GM13976 (cell line): Measurements from ENCODE around the gene SH2D6.
"Not testable (repeated sequence)": the region's sequence is repeated elsewhere in the genome, so short reads cannot be mapped to it uniquely, and the experiment has no call there.

Source experiments
- DNase-seq: peaks from one replicate; pipeline ENCODE4 v3.0.0; 2012; ENCODE audit warnings: low spot score
- CTCF ChIP-seq: IDR thresholded peaks from 2 replicates; pipeline ENCODE4 v1.5.1; 2012; ENCODE audit warnings: borderline replicate concordance, mild to moderate bottlenecking; ENCODE audit not compliant: insufficient read depth; ENCODE audit errors: extremely low read depth, missing control alignments, control extremely low read depth
- in situ Hi-C: fragments of 300-500 bp; cut with MboI; formaldehyde crosslinking; loops from one replicate; pipeline ENCODE4 v1.12.0; 2022; ENCODE audit warnings: low sequenced_read_pairs, mixed read lengths, inconsistent platforms; ENCODE audit not compliant: unreplicated experiment

The SH2D6 gene

GRCh38 chr2:85378257-85378656 is 40.3 kb upstream of the SH2D6 start:
- no peak for DNase-seq
- no peak for TF ChIP-seq CTCF
- in situ Hi-C loops, result no loop called here

- no peak for TF ChIP-seq CTCF
- DNase-seq, result no peak
- in situ Hi-C loops, result no loop called here
Measured at GRCh38 chr2:85380048-85380447, 38.5 kb upstream of the SH2D6 start.

- DNase-seq, in situ Hi-C loops: not testable (repeated sequence)
Measured at GRCh38 chr2:85383151-85383550, 35.4 kb upstream of the SH2D6 start.

GRCh38 chr2:85383850-85384249 is 34.7 kb upstream of the SH2D6 start:
- in situ Hi-C loops, result no loop called here
- no peak for TF ChIP-seq CTCF
- DNase-seq, result no peak

- TF ChIP-seq CTCF, result no peak
- in situ Hi-C loops, result no loop called here
- DNase-seq, result no peak
Measured at GRCh38 chr2:85385746-85386145, 32.8 kb upstream of the SH2D6 start.

- in situ Hi-C loops, result no loop called here
- TF ChIP-seq CTCF, result no peak
- DNase-seq, result no peak
Measured at GRCh38 chr2:85387754-85388153, 30.8 kb upstream of the SH2D6 start.

GRCh38 chr2:85388878-85389538 is 29.5 kb upstream of the SH2D6 start:
- in situ Hi-C loops, result no loop called here
- no peak for DNase-seq
- no peak for TF ChIP-seq CTCF
